Lung (tissue), 12 donors: Measurements from ENCODE around the gene PRKAR2A. TPM values are rescaled to one million over a fixed set of nuclear protein-coding genes. Genes with fewer than 3 reads are reported as not detected.
"Not testable (repeated sequence)": the region's sequence is repeated elsewhere in the genome, so short reads cannot be mapped to it uniquely, and the experiment has no call there.

Source experiments
- ATAC-seq: fragments of 200-7000 bp; cut with Tn5 transposase; one replicate; pipeline ENCODE4 v1.9.1; 2020; ENCODE audit warnings: moderate number of reproducible peaks; ENCODE audit not compliant: insufficient read depth, low FRiP score
- DNase-seq, 3 donors: peaks; one replicate each; pipeline ENCODE4 v3.0.0-alpha.2; 2013 to 2017
- H3K27ac ChIP-seq, 2 donors: one replicate each; pipeline ENCODE4 v1.5.1; 2013; ENCODE audit warnings: mild to moderate bottlenecking in 2 of 2, moderate library complexity in 2 of 2, control low read depth in 1 of 2, inconsistent platforms in 1 of 2, low read depth in 1 of 2, low read length in 1 of 2
- H3K27me3 ChIP-seq, 3 donors: one replicate each; pipeline ENCODE4 v1.5.1; 2013; ENCODE audit warnings: low read length in 2 of 3; ENCODE audit not compliant: control insufficient read depth in 3 of 3, insufficient read depth in 3 of 3
- H3K36me3 ChIP-seq, 4 donors: one replicate each; pipeline ENCODE4 v1.5.1; 2013; ENCODE audit warnings: low read length in 4 of 4, mild to moderate bottlenecking in 1 of 4, moderate library complexity in 1 of 4; ENCODE audit not compliant: control insufficient read depth in 4 of 4, insufficient read depth in 4 of 4
- H3K4me1 ChIP-seq, 5 donors: one replicate each; pipeline ENCODE4 v1.5.1; 2013; ENCODE audit warnings: low read length in 5 of 5, mild to moderate bottlenecking in 2 of 5, moderate library complexity in 1 of 5; ENCODE audit not compliant: control insufficient read depth in 5 of 5, insufficient read depth in 5 of 5
- H3K4me3 ChIP-seq: one replicate; pipeline ENCODE4 v1.5.1; 2013; ENCODE audit warnings: mild to moderate bottlenecking, control low read depth, moderate library complexity
- H3K9ac ChIP-seq, 2 donors: one replicate each; pipeline ENCODE4 v1.5.1; 2013; ENCODE audit warnings: low read length in 2 of 2, control low read depth in 1 of 2; ENCODE audit not compliant: insufficient read depth in 1 of 2
- H3K9me3 ChIP-seq, 4 donors: one replicate each; pipeline ENCODE4 v1.5.1; 2013; ENCODE audit warnings: low read length in 3 of 4, mild to moderate bottlenecking in 1 of 4, moderate library complexity in 1 of 4; ENCODE audit not compliant: control insufficient read depth in 4 of 4, insufficient read depth in 3 of 4
- WGBS, 2 donors: extraction: QIAGEN DNeasy Blood & Tissue Kit; methylation state at CpG; one replicate each; pipeline ENCODE4 v1.1.7; 2013; 5-methylcytosine and 5-hydroxymethylcytosine counted together
- polyA plus RNA-seq, 2 donors: library from polyadenylated mRNA; stranded (reverse); fragments of 200-250 nt; gene quantifications; one replicate each; pipeline ENCODE4 v1.2.1, GENCODE V29; 2013
- total RNA-seq, 2 donors: library from RNA; depleted of rRNA in 1 of 2; stranded (reverse); fragments of >200 nt in 1 of 2; gene quantifications; one replicate each; pipeline ENCODE4 v1.2.1, GENCODE V29; 2014 to 2021
- TF ChIP-seq, protein P1 (sequence below): IDR thresholded peaks from 2 replicates; pipeline ENCODE4 v1.5.1; 2012; ENCODE audit warnings: mild to moderate bottlenecking; ENCODE audit errors: control extremely low read depth, extremely low read depth
- donor health status: control.
- donor health status: control.
- donor health status: Bipolar disorder and iron deficiency.
- donor health status: healthy.
- donor health status: DM: yes; HTN: yes; CAD: no.

PRKAR2A gene
- total and polyA plus RNA-seq, 4 donors, result 10.3 to 72.8 (median 20.4) TPM

DNA sequence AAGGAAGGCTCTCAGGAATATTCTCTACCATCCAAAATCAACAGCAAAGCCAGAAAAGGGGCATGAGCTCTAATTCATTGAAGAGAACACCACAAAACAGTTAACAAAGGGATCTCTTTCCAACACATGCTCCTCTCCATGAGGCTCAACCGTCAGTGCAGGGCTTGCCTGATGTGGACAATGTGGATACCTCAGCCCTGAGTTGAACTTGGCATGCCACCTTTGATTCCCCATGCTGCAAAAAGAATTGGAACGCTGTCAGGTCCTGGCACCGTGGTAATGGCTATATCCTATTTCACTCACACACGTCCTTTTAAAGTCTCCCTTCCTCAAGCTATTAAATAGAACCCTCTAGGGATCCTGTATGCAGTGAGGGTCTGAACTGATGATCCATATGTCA is 100.0 kb downstream of the PRKAR2A start:
- H3K4me3 ChIP-seq, result no peak overlapping the region
- WGBS, 2 donors, result 81 to 82% methylated on average over 4 of the region's 4 CpGs
- no peak overlapping the region for H3K27ac ChIP-seq
- H3K4me1 ChIP-seq, result peaks cover 0 to 12% (median 0%) of the 10 kb centered on the region in 5 donors
- no peak for ATAC-seq
- H3K36me3 ChIP-seq, result peaks cover 9 to 21% (median 14%) of the 10 kb centered on the region in 4 donors
- no peak for DNase-seq
- TF ChIP-seq, protein P1, sequence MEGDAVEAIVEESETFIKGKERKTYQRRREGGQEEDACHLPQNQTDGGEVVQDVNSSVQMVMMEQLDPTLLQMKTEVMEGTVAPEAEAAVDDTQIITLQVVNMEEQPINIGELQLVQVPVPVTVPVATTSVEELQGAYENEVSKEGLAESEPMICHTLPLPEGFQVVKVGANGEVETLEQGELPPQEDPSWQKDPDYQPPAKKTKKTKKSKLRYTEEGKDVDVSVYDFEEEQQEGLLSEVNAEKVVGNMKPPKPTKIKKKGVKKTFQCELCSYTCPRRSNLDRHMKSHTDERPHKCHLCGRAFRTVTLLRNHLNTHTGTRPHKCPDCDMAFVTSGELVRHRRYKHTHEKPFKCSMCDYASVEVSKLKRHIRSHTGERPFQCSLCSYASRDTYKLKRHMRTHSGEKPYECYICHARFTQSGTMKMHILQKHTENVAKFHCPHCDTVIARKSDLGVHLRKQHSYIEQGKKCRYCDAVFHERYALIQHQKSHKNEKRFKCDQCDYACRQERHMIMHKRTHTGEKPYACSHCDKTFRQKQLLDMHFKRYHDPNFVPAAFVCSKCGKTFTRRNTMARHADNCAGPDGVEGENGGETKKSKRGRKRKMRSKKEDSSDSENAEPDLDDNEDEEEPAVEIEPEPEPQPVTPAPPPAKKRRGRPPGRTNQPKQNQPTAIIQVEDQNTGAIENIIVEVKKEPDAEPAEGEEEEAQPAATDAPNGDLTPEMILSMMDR, result no peak
- no peaks in the 10 kb centered on the region for H3K9me3 ChIP-seq
- no peak overlapping the region for H3K9ac ChIP-seq
- no peaks in the 10 kb centered on the region for H3K27me3 ChIP-seq

- 73 to 76% methylated on average over 4 of the region's 4 CpGs for WGBS, 2 donors
- TF ChIP-seq, protein P1, result no peak
- Histone ChIP-seq H3K4me3 (no peak overlapping the region), H3K9me3 (no peaks in the 10 kb centered on the region), H3K4me1 (peaks cover 0 to 12% (median 0%) of the 10 kb centered on the region in 5 donors), H3K27me3 (no peaks in the 10 kb centered on the region), H3K9ac (no peak overlapping the region), H3K36me3 (peaks cover 9 to 21% (median 14%) of the 10 kb centered on the region in 4 donors), H3K27ac (peak overlapping the region in 1 of 2 donors; percentile 73)
- ATAC-seq, result no peak
- no peak for DNase-seq
These were observed 100.6 kb downstream of the PRKAR2A start for GRCh38 chr3:48747015-48747615.

DNA sequence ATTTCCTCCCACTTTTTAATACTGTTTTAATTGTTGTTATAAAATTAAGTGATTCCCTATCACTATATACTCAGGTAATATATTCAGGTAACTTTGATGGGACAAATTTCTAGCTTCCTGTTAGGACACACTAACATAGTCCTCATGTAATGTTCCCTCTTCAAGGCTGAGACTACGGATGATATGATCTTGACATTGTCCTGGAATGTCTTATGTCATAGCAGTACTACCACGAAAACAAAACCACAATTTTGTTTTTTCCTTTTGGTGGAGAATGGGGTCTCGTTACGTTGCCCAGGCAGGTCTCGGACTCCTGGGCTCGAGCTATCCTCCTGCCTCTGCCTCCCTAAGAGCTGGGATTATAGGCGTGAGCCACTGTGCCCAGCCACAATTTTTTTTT is 103.9 kb downstream of the PRKAR2A start:
- Histone ChIP-seq H3K9me3 (no peaks in the 10 kb centered on the region), H3K27me3 (no peaks in the 10 kb centered on the region), H3K27ac (no peak overlapping the region), H3K4me3 (no peak overlapping the region), H3K4me1 (peaks cover 8 to 23% (median 14%) of the 10 kb centered on the region in 5 donors), H3K9ac (no peak overlapping the region), H3K36me3 (peaks cover 2 to 13% (median 8%) of the 10 kb centered on the region in 4 donors)
- DNase-seq (no peak), ATAC-seq (no peak)
- 75 to 88% methylated on average over 7 of the region's 7 CpGs for WGBS, 2 donors
- TF ChIP-seq, protein P1, result no peak

DNA sequence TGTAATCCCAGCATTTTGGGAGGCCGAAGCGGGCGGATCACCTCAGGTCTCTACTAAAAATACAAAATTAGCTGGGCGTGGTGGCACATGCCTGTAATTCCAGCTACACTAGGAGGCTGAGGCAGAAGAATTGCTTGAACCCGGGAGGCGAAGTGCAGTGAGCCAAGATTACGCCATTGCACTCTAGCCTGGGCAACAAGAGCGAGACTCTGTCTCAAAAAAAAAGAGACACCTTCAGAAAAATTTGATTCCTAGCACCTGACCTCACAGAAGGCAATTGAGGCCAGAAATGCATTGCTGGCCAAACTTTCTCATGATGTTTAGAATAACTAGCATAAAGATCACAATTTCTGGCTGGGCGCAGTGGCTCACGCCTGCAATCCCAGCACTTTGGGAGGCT is 106.4 kb downstream of the PRKAR2A start:
- not testable (repeated sequence) for DNase-seq, H3K4me3 ChIP-seq, H3K27me3 ChIP-seq, H3K27ac ChIP-seq, H3K36me3 ChIP-seq, H3K9me3 ChIP-seq, ATAC-seq, H3K9ac ChIP-seq
- H3K4me1 ChIP-seq, result peaks cover under 1 to 35% (median 19%) of the 10 kb centered on the region in 5 donors
- WGBS, 2 donors, result 95 to 97% methylated on average over 10 of the region's 10 CpGs
